CD4-positive, CD25-positive, alpha-beta regulatory T cell (primary cell): ENCODE measurements around the gene SCAANT1. TPM values are rescaled to one million over a fixed set of nuclear protein-coding genes. Genes with fewer than 3 reads are reported as not detected.
A peak's percentile ranks its signal among the peaks of the same experiment; 100 is the strongest.

Source experiments
- ATAC-seq, 2 donors: fragments of 150-1000 bp; cut with Tn5 transposase; one replicate each; pipeline ENCODE4 v1.10.0; 2021; ENCODE audit warnings: low read depth in 2 of 2, moderate number of reproducible peaks in 2 of 2, moderate library complexity in 1 of 2
- DNase-seq, 3 donors: peaks; one replicate each; pipeline versions ENCODE4 v3.0.0 to v3.0.0-alpha.2; 2012 to 2022; ENCODE audit warnings: mixed read lengths in 1 of 3
- H3K27ac ChIP-seq: one replicate; pipeline ENCODE4 v1.7.0; 2013; ENCODE audit warnings: mild to moderate bottlenecking, low read length; ENCODE audit not compliant: insufficient read depth, poor library complexity, severe bottlenecking
- H3K27me3 ChIP-seq: one replicate; pipeline ENCODE4 v1.7.0; 2013; ENCODE audit warnings: low read length; ENCODE audit not compliant: control insufficient read depth, insufficient read depth
- H3K36me3 ChIP-seq: one replicate; pipeline ENCODE4 v1.7.0; 2013; ENCODE audit warnings: mild to moderate bottlenecking, low read length, moderate library complexity; ENCODE audit not compliant: control insufficient read depth, insufficient read depth
- H3K4me1 ChIP-seq: 2 replicates; pipeline ENCODE4 v1.7.0; 2013; ENCODE audit warnings: mild to moderate bottlenecking, low read length; ENCODE audit not compliant: insufficient read depth, control insufficient read depth, poor library complexity, severe bottlenecking
- H3K4me3 ChIP-seq: one replicate; pipeline ENCODE4 v1.7.0; 2013; ENCODE audit warnings: low read depth, mild to moderate bottlenecking, low read length, moderate library complexity
- H3K9me3 ChIP-seq, 2 experiments: 1 replicate in 1 of 2; 2 replicates in 1 of 2; pipeline ENCODE4 v1.7.0; 2013; ENCODE audit warnings: low read length in 2 of 2, mild to moderate bottlenecking in 1 of 2, moderate library complexity in 1 of 2; ENCODE audit not compliant: control insufficient read depth in 2 of 2
- H3K27ac Mint-ChIP-seq, 3 donors: one replicate each; pipeline ENCODE4 v1.8.0; 2020 to 2022; ENCODE audit warnings: mild to moderate bottlenecking in 3 of 3, mixed read lengths in 3 of 3, moderate library complexity in 2 of 3
- H3K27me3 Mint-ChIP-seq: one replicate; pipeline ENCODE4 v1.8.0; 2022; ENCODE audit warnings: mild to moderate bottlenecking, mixed read lengths
- H3K36me3 Mint-ChIP-seq: one replicate; pipeline ENCODE4 v1.8.0; 2020; ENCODE audit warnings: mixed read lengths
- H3K4me1 Mint-ChIP-seq, 4 donors: one replicate each; pipeline ENCODE4 v1.8.0; 2020 to 2022; ENCODE audit warnings: mixed read lengths in 4 of 4, mild to moderate bottlenecking in 1 of 4
- H3K4me3 Mint-ChIP-seq, 4 donors: one replicate each; pipeline ENCODE4 v1.8.0; 2020 to 2022; ENCODE audit warnings: mild to moderate bottlenecking in 4 of 4, mixed read lengths in 4 of 4, moderate library complexity in 3 of 4
- H3K9me3 Mint-ChIP-seq, 7 donors: one replicate each; pipeline ENCODE4 v1.8.0; 2020 to 2022; ENCODE audit warnings: mixed read lengths in 7 of 7, mild to moderate bottlenecking in 3 of 7, moderate library complexity in 2 of 7
- polyA plus RNA-seq, 4 donors: library from polyadenylated mRNA; unstranded; fragments of 300-500 nt; fragmentation: Illumina TruSeq; gene quantifications; one replicate each; pipeline ENCODE4 v1.2.3, GENCODE V29; 2021
- total RNA-seq: library from RNA; stranded (reverse); gene quantifications from one replicate; pipeline ENCODE4 v1.2.3, GENCODE V29; 2022

Gene SCAANT1
- total and polyA plus RNA-seq, 5 donors from 2014 or later = 4.7 TPM; not detected in 4

- Mint-ChIP-seq H3K27me3 (no peaks in the 10 kb centered on the region), H3K4me1 (peaks cover 40 to 76% (median 65%) of the 10 kb centered on the region in 4 donors), H3K27ac (peak overlapping the region; percentile 95 to 96 (median 96)), H3K36me3 (peaks cover 9% of the 10 kb centered on the region), H3K9me3 (no peaks in the 10 kb centered on the region), H3K4me3 (peak overlapping the region; percentile 94 to 98 (median 96))
- ATAC-seq = peak; percentile 38 to 41
- peak; percentile 35 to 58 (median 42) for DNase-seq
- H3K9me3 ChIP-seq = no peaks in the 10 kb centered on the region
- peak overlapping the region; percentile 63 for H3K27ac ChIP-seq
- H3K36me3 ChIP-seq = no peaks in the 10 kb centered on the region
- H3K4me1 ChIP-seq = peaks cover 25% of the 10 kb centered on the region
- H3K27me3 ChIP-seq = no peaks in the 10 kb centered on the region
- H3K4me3 ChIP-seq = peak overlapping the region; percentile 73
These were observed 47.9 kb downstream of the SCAANT1 start for GRCh38 chr3:63864008-63864964.

- H3K4me1 ChIP-seq = peaks cover 27% of the 10 kb centered on the region
- Mint-ChIP-seq H3K4me3 (peak within 1 kb of the TSS; percentile 94 to 98 (median 96)), H3K9me3 (no peaks in the 10 kb centered on the region), H3K36me3 (peaks cover 9% of the 10 kb centered on the region), H3K4me1 (peaks cover 38 to 77% (median 63%) of the 10 kb centered on the region in 4 donors), H3K27me3 (no peaks in the 10 kb centered on the region), H3K27ac (peak within 1 kb of the TSS; percentile 95 to 96 (median 96))
- peak within 1 kb of the TSS; percentile 63 for H3K27ac ChIP-seq
- H3K4me3 ChIP-seq = peak within 1 kb of the TSS; percentile 84
- H3K36me3 ChIP-seq = no peaks in the 10 kb centered on the region
- DNase-seq = peak; percentile 66 to 77 (median 74)
- no peaks in the 10 kb centered on the region for H3K9me3 ChIP-seq
- ATAC-seq = peak; percentile 81 to 83
- no peaks in the 10 kb centered on the region for H3K27me3 ChIP-seq
These were observed 48.8 kb downstream of the SCAANT1 start, which contains the start of the genes ATXN7 and THOC7 for GRCh38 chr3:63863150-63864007. TSS of gene ATXN7 (plus strand) at chr3:63863867. CDS start at chr3:63912599, 48,732 bp downstream. TSS of gene THOC7 (minus strand) at chr3:63863805. CDS start at chr3:63863790, 15 bp downstream.

GRCh38 chr3:63862804-63863149, 49.4 kb downstream of the SCAANT1 start:
- no peaks in the 10 kb centered on the region for H3K27me3 Mint-ChIP-seq
- H3K27me3 ChIP-seq = no peaks in the 10 kb centered on the region
- H3K36me3 Mint-ChIP-seq = peaks cover 9% of the 10 kb centered on the region
- ATAC-seq = no peak
- peak overlapping the region; percentile 84 for H3K4me3 ChIP-seq
- DNase-seq = peak in 1 of 3 donors; percentile 14
- no peaks in the 10 kb centered on the region for H3K36me3 ChIP-seq
- H3K9me3 ChIP-seq = no peaks in the 10 kb centered on the region
- H3K4me3 Mint-ChIP-seq = peak overlapping the region; percentile 79 to 89 (median 86)
- H3K4me1 ChIP-seq = peaks cover 27% of the 10 kb centered on the region
- H3K27ac Mint-ChIP-seq = peak overlapping the region; percentile 75 to 92 (median 77)
- peak overlapping the region; percentile 61 for H3K27ac ChIP-seq
- no peaks in the 10 kb centered on the region for H3K9me3 Mint-ChIP-seq
- H3K4me1 Mint-ChIP-seq = peaks cover 35 to 74% (median 62%) of the 10 kb centered on the region in 4 donors

Other genes with a start within 250 kb of the SCAANT1 start
- gene C3orf49, start 93.1 kb downstream of the SCAANT1 start, total RNA-seq = not detected
- not detected for gene C3orf49, start 93.1 kb downstream of the SCAANT1 start, polyA plus RNA-seq
- gene THOC7, start 48.6 kb downstream of the SCAANT1 start, total RNA-seq = 37.3 TPM
- gene THOC7, start 48.6 kb downstream of the SCAANT1 start, polyA plus RNA-seq = 10 to 100 TPM; 73.8 to 96.7 (median 85.4) TPM
- 249 TPM for gene ATXN7, start 48.5 kb downstream of the SCAANT1 start, total RNA-seq
- 10 to 100 TPM; 20.0 to 28.7 (median 23.4) TPM for gene ATXN7, start 48.5 kb downstream of the SCAANT1 start, polyA plus RNA-seq
- gene PSMD6, start 111.1 kb upstream of the SCAANT1 start, total RNA-seq = 86.7 TPM
- gene PSMD6, start 111.1 kb upstream of the SCAANT1 start, polyA plus RNA-seq = 100 to 1,000 TPM; 119 to 139 (median 124) TPM